H1 (cell line): ENCODE results near the gene RASAL2. TPM values are rescaled to one million over a fixed set of nuclear protein-coding genes. Genes with fewer than 3 reads are reported as not detected.

Experiments used
- CTCF ChIA-PET: fragments of 300-600 bp; sonication (Branson Sonifier 250); formaldehyde crosslinking; loops from one replicate; lab custom pipeline; 2021; ENCODE audit not compliant: partially characterized antibody; lab: Charles Lee
- POLR2A ChIA-PET: fragments of 300-600 bp; sonication (Branson Sonifier 250); formaldehyde crosslinking; loops from one replicate; lab custom pipeline; 2021; ENCODE audit warnings: inconsistent platforms; ENCODE audit not compliant: partially characterized antibody; lab: Charles Lee
- DNase-seq, 2 experiments: peaks; one replicate each; pipeline versions ENCODE4 v3.0.0 to v3.0.0-alpha.2; 2010 to 2022; ENCODE audit warnings: low spot score in 2 of 2, low read depth in 1 of 2, mixed read lengths in 1 of 2
- FAIRE-seq: peaks from 2 replicates; lab custom pipeline; 2011; peaks lifted over from hg19 to GRCh38; lab: Jason Lieb, UNC
- H2AFZ ChIP-seq: 2 replicates; pipeline ENCODE4 v1.8.1; 2012; ENCODE audit warnings: low read length, inconsistent platforms
- H2AK5ac ChIP-seq: 2 replicates; pipeline ENCODE4 v1.6.1; 2013; ENCODE audit warnings: low read depth, low read length
- H2BK120ac ChIP-seq: replicated peaks from 2 replicates; pipeline ENCODE3; 2013; ENCODE audit warnings: low read depth, low read length, inconsistent platforms
- H2BK12ac ChIP-seq: 2 replicates; pipeline ENCODE4 v1.6.1; 2013; ENCODE audit warnings: low read depth, low read length
- H2BK15ac ChIP-seq: 2 replicates; pipeline ENCODE4 v1.6.1; 2013; ENCODE audit warnings: low read length
- H2BK20ac ChIP-seq: 2 replicates; pipeline ENCODE4 v1.6.1; 2013; ENCODE audit warnings: low read length
- H2BK5ac ChIP-seq: 2 replicates; pipeline ENCODE4 v1.6.1; 2013; ENCODE audit warnings: low read depth, low read length
- H3K14ac ChIP-seq: 2 replicates; pipeline ENCODE4 v1.6.1; 2013; ENCODE audit warnings: inconsistent platforms; ENCODE audit not compliant: insufficient read length
- H3K18ac ChIP-seq: 2 replicates; pipeline ENCODE4 v1.6.1; 2013; ENCODE audit warnings: low read length; ENCODE audit errors: extremely low read depth
- H3K23ac ChIP-seq: 2 replicates; pipeline ENCODE4 v1.6.1; 2013; ENCODE audit warnings: inconsistent platforms; ENCODE audit not compliant: insufficient read length
- H3K23me2 ChIP-seq: 2 replicates; pipeline ENCODE4 v1.6.1; 2013; ENCODE audit warnings: low read depth, low read length
- H3K27ac ChIP-seq: 2 replicates; pipeline ENCODE4 v1.6.1; 2011; ENCODE audit warnings: low read depth, low read length, inconsistent platforms
- H3K27me3 ChIP-seq, 4 experiments: replicated peaks in 1 of 4; 1 replicate in 1 of 4; 2 replicates in 3 of 4; pipeline versions ENCODE4 v1.6.1 to v1.8.1; 2011 to 2013; ENCODE audit warnings: low read length in 3 of 4, mild to moderate bottlenecking in 3 of 4, inconsistent platforms in 2 of 4, mixed read lengths in 2 of 4, moderate library complexity in 1 of 4; ENCODE audit not compliant: control insufficient read depth in 3 of 4, insufficient read depth in 3 of 4; ENCODE audit errors: extremely low read depth in 1 of 4
- H3K36me3 ChIP-seq, 4 experiments: 2 replicates each; pipeline versions ENCODE4 v1.6.1 to v1.8.1; 2011 to 2013; ENCODE audit warnings: mild to moderate bottlenecking in 4 of 4, low read length in 3 of 4, moderate library complexity in 2 of 4, control low read depth in 1 of 4, inconsistent platforms in 1 of 4; ENCODE audit not compliant: insufficient read depth in 4 of 4, control insufficient read depth in 2 of 4
- H3K4ac ChIP-seq: replicated peaks from 2 replicates; pipeline ENCODE3; 2013; ENCODE audit warnings: low read length, low read depth, mixed read lengths, inconsistent platforms; ENCODE audit not compliant: insufficient read length
- H3K4me1 ChIP-seq, 4 experiments: replicated peaks in 1 of 4; 1 replicate in 1 of 4; 2 replicates in 3 of 4; pipeline versions ENCODE4 v1.6.1 to v1.8.1; 2011 to 2013; ENCODE audit warnings: low read length in 3 of 4, inconsistent platforms in 2 of 4, mixed read lengths in 1 of 4; ENCODE audit not compliant: insufficient read depth in 4 of 4, control insufficient read depth in 3 of 4
- H3K4me2 ChIP-seq, 2 experiments: 2 replicates each; pipeline versions ENCODE4 v1.6.1 to v1.8.1; 2011 to 2013; ENCODE audit warnings: low read depth in 2 of 2, low read length in 2 of 2, control low read depth in 1 of 2, inconsistent platforms in 1 of 2, mild to moderate bottlenecking in 1 of 2; ENCODE audit not compliant: insufficient read depth in 1 of 2
- H3K4me3 ChIP-seq, 4 experiments: fragments of 200-600, 300-600 bp in 1 of 4; sonication (generic), shearing (Covaris generic), sonication (Bioruptor Twin) in 1 of 4; 2 replicates each; pipeline versions ENCODE4 v1.5.1 to v1.8.1; 2011 to 2016; ENCODE audit warnings: low read length in 4 of 4, low read depth in 3 of 4, control low read depth in 2 of 4, inconsistent platforms in 2 of 4, mild to moderate bottlenecking in 2 of 4, mixed read lengths in 1 of 4, moderate library complexity in 1 of 4; ENCODE audit not compliant: insufficient read depth in 2 of 4; ENCODE audit errors: extremely low read depth in 1 of 4
- H3K56ac ChIP-seq: replicated peaks from 2 replicates; pipeline ENCODE3; 2013; ENCODE audit warnings: low read depth, mild to moderate bottlenecking, mixed read lengths, low read length, inconsistent platforms; ENCODE audit not compliant: insufficient read length
- H3K79me1 ChIP-seq: 2 replicates; pipeline ENCODE4 v1.6.1; 2013; ENCODE audit warnings: low read depth, low read length, control low read depth
- H3K79me2 ChIP-seq, 2 experiments: 2 replicates each; pipeline versions ENCODE4 v1.6.1 to v1.8.1; 2012 to 2013; ENCODE audit warnings: low read length in 2 of 2, mild to moderate bottlenecking in 2 of 2, inconsistent platforms in 1 of 2; ENCODE audit not compliant: insufficient read depth in 2 of 2, control insufficient read depth in 1 of 2
- H3K9ac ChIP-seq, 4 experiments: replicated peaks in 1 of 4; 1 replicate in 1 of 4; 2 replicates in 3 of 4; pipeline versions ENCODE4 v1.6.1 to v1.8.1; 2011 to 2013; ENCODE audit warnings: low read depth in 3 of 4, low read length in 3 of 4, control low read depth in 2 of 4, mild to moderate bottlenecking in 2 of 4, moderate library complexity in 2 of 4, inconsistent platforms in 1 of 4; ENCODE audit errors: extremely low read depth in 1 of 4
- H3K9me3 ChIP-seq, 2 experiments: 2 replicates each; pipeline versions ENCODE4 v1.6.1 to v1.8.1; 2012 to 2013; ENCODE audit warnings: mild to moderate bottlenecking in 2 of 2, moderate library complexity in 2 of 2, control low read depth in 1 of 2, inconsistent platforms in 1 of 2, low read depth in 1 of 2, low read length in 1 of 2, mixed read lengths in 1 of 2; ENCODE audit not compliant: insufficient read depth in 2 of 2
- H4K20me1 ChIP-seq, 2 experiments: replicated peaks in 1 of 2; 2 replicates each; pipeline versions ENCODE3 to v1.8.1; 2011 to 2013; ENCODE audit warnings: inconsistent platforms in 2 of 2, low read length in 2 of 2, mild to moderate bottlenecking in 1 of 2; ENCODE audit not compliant: insufficient read depth in 2 of 2, control insufficient read depth in 1 of 2
- H4K5ac ChIP-seq: 2 replicates; pipeline ENCODE4 v1.6.1; 2013; ENCODE audit warnings: low read length, low read depth, mixed read lengths, inconsistent platforms; ENCODE audit not compliant: insufficient read length
- H4K8ac ChIP-seq: 2 replicates; pipeline ENCODE4 v1.8.0; 2013; ENCODE audit warnings: mild to moderate bottlenecking, moderate library complexity, low read length, inconsistent platforms; ENCODE audit not compliant: insufficient read depth; ENCODE audit errors: extremely low read depth
- H4K91ac ChIP-seq: replicated peaks from 2 replicates; pipeline ENCODE3; 2013; ENCODE audit warnings: low read length, mixed read lengths, inconsistent platforms; ENCODE audit not compliant: insufficient read length
- ATF2 ChIP-seq: IDR thresholded peaks from 2 replicates; pipeline ENCODE4 v1.6.1; 2012; ENCODE audit warnings: low read length, inconsistent platforms
- BACH1 ChIP-seq: IDR thresholded peaks from 2 replicates; pipeline ENCODE4 v1.6.1; 2012; ENCODE audit warnings: low read length, improper control_type of control experiment
- BRCA1 ChIP-seq: IDR thresholded peaks from 2 replicates; pipeline ENCODE4 v1.6.1; 2012; ENCODE audit warnings: low read depth, low read length, improper control_type of control experiment
- CTBP2 ChIP-seq: IDR thresholded peaks from 2 replicates; pipeline ENCODE4 v1.7.0; 2011; ENCODE audit warnings: borderline replicate concordance, mild to moderate bottlenecking, moderate library complexity, mixed read lengths, low read length; ENCODE audit not compliant: insufficient read depth, insufficient read length
- HDAC6 ChIP-seq: IDR thresholded peaks from one replicate; pipeline ENCODE4 v1.7.1; 2012; ENCODE audit warnings: low read depth, mild to moderate bottlenecking, inconsistent platforms, low read length, moderate library complexity
- KDM5A ChIP-seq: fragments of 200-600 bp; IDR thresholded peaks from 2 replicates; pipeline ENCODE4 v1.7.1; 2012; ENCODE audit warnings: mild to moderate bottlenecking, low read length, inconsistent platforms, mixed read lengths
- PHF8 ChIP-seq: fragments of 200-600 bp; sonication (generic); conservative IDR thresholded peaks from 2 replicates; pipeline ENCODE4 v1.7.1; 2012; ENCODE audit warnings: low read depth, mild to moderate bottlenecking, inconsistent platforms, low read length, moderate library complexity
- POU5F1 ChIP-seq: IDR thresholded peaks from 2 replicates; pipeline ENCODE4 v1.6.1; 2011; ENCODE audit warnings: low read depth, mild to moderate bottlenecking, low read length, moderate library complexity
- RXRA ChIP-seq: IDR thresholded peaks from 2 replicates; pipeline ENCODE4 v1.6.1; 2011; ENCODE audit warnings: low read depth, mild to moderate bottlenecking, low read length, moderate library complexity; ENCODE audit not compliant: insufficient read depth
- SAP30 ChIP-seq: fragments of 300-600 bp; sonication (generic); IDR thresholded peaks from 2 replicates; pipeline ENCODE4 v1.7.1; 2012; ENCODE audit warnings: low read length, moderate library complexity, mild to moderate bottlenecking, inconsistent platforms; ENCODE audit not compliant: insufficient read depth, insufficient replicate concordance
- TAF1 ChIP-seq: IDR thresholded peaks from 2 replicates; pipeline ENCODE4 v1.6.1; 2011; ENCODE audit warnings: mild to moderate bottlenecking, low read depth, low read length
- TCF12 ChIP-seq: IDR thresholded peaks from 2 replicates; pipeline ENCODE4 v1.6.1; 2011; ENCODE audit warnings: low read depth, mild to moderate bottlenecking, low read length
- WGBS, 2 experiments: shearing (Covaris generic) in 1 of 2; methylation state at CpG; one replicate each; pipeline versions ENCODE4 v1.1.6 to v1.1.7; 2013 to 2015; ENCODE audit warnings: low lambda C conversion rate in 2 of 2, mixed read lengths in 2 of 2, inconsistent platforms in 1 of 2, low coverage in 1 of 2, missing lambda C conversion rate in 1 of 2; ENCODE audit not compliant: insufficient replicate concordance in 2 of 2, insufficient coverage in 1 of 2, insufficient read length in 1 of 2; ENCODE audit errors: extremely low coverage in 1 of 2, missing lambda C conversion rate in 1 of 2; 5-methylcytosine and 5-hydroxymethylcytosine counted together
- polyA plus RNA-seq, 7 experiments: library from polyadenylated mRNA; depleted of rRNA in 3 of 7; stranded (reverse) in 5 of 7; unstranded in 2 of 7; fragments of >200 nt in 5 of 7; fragments of 200-250 nt in 2 of 7; gene quantifications; 1 replicate in 5 of 7; 2 replicates in 1 of 7; 4 replicates in 1 of 7; pipeline versions ENCODE4 v1.2.1 to v1.2.3, GENCODE V29; 2011 to 2013; ENCODE audit warnings: missing spikeins in 2 of 7, mixed read lengths in 2 of 7
- total RNA-seq: library from RNA; stranded (reverse); fragmentation: NEBNext Ultra II Directional; extraction: Animal tissue kit (Norgen Biotek cat#: 25700); gene quantifications from 2 replicates; pipeline ENCODE4 v1.2.1, GENCODE V29; 2021

Gene RASAL2
- total and polyA plus RNA-seq, 2 of the 8 experiments (the other 6 are each of a cell fraction or from before 2014, with no cell fraction given) = 15.9 to 32.5 TPM

- no peak overlapping the region for H3K4ac ChIP-seq
- H4K5ac ChIP-seq = no peak overlapping the region
- H2AFZ ChIP-seq = no peak overlapping the region
- 71% methylated on average over 1 of the region's 1 CpG; no CpG with 5 or more reads in 1 of the 2 experiments for WGBS, 2 experiments
- H3K4me3 ChIP-seq = no peak overlapping the region
- FAIRE-seq = no peak
- TF ChIP-seq BRCA1 (no peak), BACH1 (no peak), PHF8 (no peak), RXRA (no peak), POU5F1 (no peak), TCF12 (no peak), SAP30 (no peak), KDM5A (no peak), HDAC6 (no peak), CTBP2 (no peak), TAF1 (no peak), ATF2 (no peak)
- H4K8ac ChIP-seq = no peak overlapping the region
- no peak for DNase-seq
- CTCF ChIA-PET = no interaction called here
- no peak overlapping the region for H3K9ac ChIP-seq
- H3K23me2 ChIP-seq = no peaks in the 10 kb centered on the region
- H3K9me3 ChIP-seq = 0 out of 4 replicates have a peak, but pooled peaks cover 0 to 2% of the 10 kb centered on the region in 2 experiments
- POLR2A ChIA-PET = no interaction called here
- H4K91ac ChIP-seq = no peak overlapping the region
- H3K14ac ChIP-seq = no peak overlapping the region
- peaks cover 0 to 41% of the 10 kb centered on the region in 2 experiments; a peak in 2 of 4 replicates for H3K79me2 ChIP-seq
- H2AK5ac ChIP-seq = no peak overlapping the region
- H3K36me3 ChIP-seq = 0 out of 8 replicates have a peak, but pooled peaks cover 0 to 2% (median 0%) of the 10 kb centered on the region in 4 experiments
- no peak overlapping the region for H2BK120ac ChIP-seq
- H3K18ac ChIP-seq = no peak overlapping the region
- no peaks in the 10 kb centered on the region for H3K27me3 ChIP-seq
- no peaks in the 10 kb centered on the region for H3K4me1 ChIP-seq
- H2BK15ac ChIP-seq = no peak overlapping the region
- no peak overlapping the region for H3K56ac ChIP-seq
- H2BK20ac ChIP-seq = no peak overlapping the region
- H2BK12ac ChIP-seq = no peak overlapping the region
- H3K27ac ChIP-seq = no peak overlapping the region
- no peak overlapping the region for H2BK5ac ChIP-seq
- no peaks in the 10 kb centered on the region for H4K20me1 ChIP-seq
- H3K23ac ChIP-seq = no peak overlapping the region
- H3K79me1 ChIP-seq = no peaks in the 10 kb centered on the region
- H3K4me2 ChIP-seq = no peak overlapping the region
Observed at GRCh38 chr1:178358456-178358855, 264.6 kb downstream of the RASAL2 start.
